ENCODE data around the gene NUCKS1. TPM values are rescaled to one million over a fixed set of nuclear protein-coding genes. Genes with fewer than 3 reads are reported as not detected.

Gene NUCKS1
- total and polyA plus RNA-seq, 2 of the 13 experiments (the other 11 are each of a cell fraction or from before 2014, with no cell fraction given): 35.5 to 117 TPM

DNA sequence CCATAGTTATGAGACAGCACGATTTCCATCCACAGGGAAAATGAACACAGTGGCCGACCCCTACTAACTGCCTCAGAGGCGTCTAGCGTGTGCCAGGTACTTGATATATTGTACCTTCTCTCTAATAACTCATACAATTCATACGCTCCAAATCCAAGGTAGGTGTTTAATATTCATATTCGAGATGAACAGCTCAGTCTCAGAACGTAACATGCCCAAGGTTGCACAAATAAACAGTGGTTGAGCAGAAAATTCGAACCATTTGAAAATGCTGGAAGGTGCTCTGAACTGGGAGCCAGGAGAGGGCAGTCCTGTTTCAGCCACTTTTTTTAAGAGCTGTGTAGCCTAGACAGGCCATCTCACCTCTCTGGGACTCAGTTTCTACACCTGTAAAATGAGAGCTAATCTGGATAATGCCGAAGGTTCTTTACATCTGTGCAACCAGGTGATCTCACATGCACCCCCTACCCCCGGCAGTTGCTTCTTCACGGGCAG, 77.5 kb downstream of the NUCKS1 start:
- Histone ChIP-seq H3K27ac (ENCODE audit: extremely low read length, insufficient read depth, low read length) (peak overlapping the region; percentile 7), H3K4me1 (ENCODE audit: insufficient read depth, low read length) (peaks cover 93% of the 10 kb centered on the region), H3K9me3 (ENCODE audit: low read length) (no peaks in the 10 kb centered on the region), H4K20me1 (ENCODE audit: insufficient read depth, low read length) (no peaks in the 10 kb centered on the region), H3K9ac (ENCODE audit: insufficient read depth, low read depth, low read length) (no peak overlapping the region), H3K79me2 (ENCODE audit: insufficient read depth, low read length) (no peaks in the 10 kb centered on the region), H3K4me3 (replicated peaks in 1 of 3; ENCODE audit: insufficient read depth in 1 of 3, low read depth in 2 of 3, low read length in 3 of 3) (no peak overlapping the region), H3K4me2 (ENCODE audit: low read depth, low read length) (no peak overlapping the region; the same call in 1 of the 2 replicates), H3K36me3 (replicated peaks in 1 of 2; ENCODE audit: control insufficient read depth in 1 of 2, insufficient read depth in 2 of 2, low read length in 2 of 2) (no peaks in the 10 kb centered on the region; a peak in 1 of 5 replicates), H2AFZ (ENCODE audit: low read length) (no peak overlapping the region), H3K27me3 (ENCODE audit: control insufficient read depth in 1 of 2, insufficient read depth in 2 of 2, low read length in 2 of 2) (no peaks in the 10 kb centered on the region)
- in situ Hi-C loops (cut with HindIII; ENCODE audit: extremely low pct_ligation_motif_present, low pct_unique_long_range_greater_than_20kb): no loop called here
- intact Hi-C loops (cut with micrococcal nuclease; ENCODE audit: unreplicated experiment): loop anchor here (2.0 kb wide), 1 partner anchor 38 kb away; no protein-coding TSS in a partner anchor
- FAIRE-seq: peak; percentile 44
- WGBS (ENCODE audit: low lambda C conversion rate): 62% methylated on average over 11 of the region's 11 CpGs
- CTCF ChIA-PET (ENCODE audit: low intra/inter-chr PET ratio, low total read pairs): interaction anchor here (0.6 to 0.7 kb wide), 2 partner anchors 13 to 57 kb away, joined by 3 read pairs; no protein-coding TSS in a partner anchor
- no TSS peak for BruUV-seq (replicated peaks)
- DNase-seq (ENCODE audit: low spot score): no peak
- ATAC-seq: no peak
- POLR2A ChIA-PET: no interaction called here
- TF ChIP-seq STAG1 (CRISPR knock-in tag; IDR thresholded peaks at IDR 0.05) (peak; percentile 47), SUZ12 (IDR thresholded peaks at IDR 0.05; ENCODE audit: low read depth, low read length) (no peak), SALL1 (CRISPR knock-in tag; IDR thresholded peaks at IDR 0.05) (peak; percentile 7; the same call in 1 of the 2 replicates), HOXA7 (CRISPR knock-in tag; IDR thresholded peaks at IDR 0.05) (no peak)
- TF ChIP-seq, protein P1, sequence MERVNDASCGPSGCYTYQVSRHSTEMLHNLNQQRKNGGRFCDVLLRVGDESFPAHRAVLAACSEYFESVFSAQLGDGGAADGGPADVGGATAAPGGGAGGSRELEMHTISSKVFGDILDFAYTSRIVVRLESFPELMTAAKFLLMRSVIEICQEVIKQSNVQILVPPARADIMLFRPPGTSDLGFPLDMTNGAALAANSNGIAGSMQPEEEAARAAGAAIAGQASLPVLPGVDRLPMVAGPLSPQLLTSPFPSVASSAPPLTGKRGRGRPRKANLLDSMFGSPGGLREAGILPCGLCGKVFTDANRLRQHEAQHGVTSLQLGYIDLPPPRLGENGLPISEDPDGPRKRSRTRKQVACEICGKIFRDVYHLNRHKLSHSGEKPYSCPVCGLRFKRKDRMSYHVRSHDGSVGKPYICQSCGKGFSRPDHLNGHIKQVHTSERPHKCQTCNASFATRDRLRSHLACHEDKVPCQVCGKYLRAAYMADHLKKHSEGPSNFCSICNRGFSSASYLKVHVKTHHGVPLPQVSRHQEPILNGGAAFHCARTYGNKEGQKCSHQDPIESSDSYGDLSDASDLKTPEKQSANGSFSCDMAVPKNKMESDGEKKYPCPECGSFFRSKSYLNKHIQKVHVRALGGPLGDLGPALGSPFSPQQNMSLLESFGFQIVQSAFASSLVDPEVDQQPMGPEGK (CRISPR knock-in tag; IDR thresholded peaks at IDR 0.05): no peak

Data from HepG2 (cell line).